ENCODE results near the gene KLK11. TPM values are rescaled to one million over a fixed set of nuclear protein-coding genes. Genes with fewer than 3 reads are reported as not detected.
"Not testable (repeated sequence)": the region's sequence is repeated elsewhere in the genome, so short reads cannot be mapped to it uniquely, and the experiment has no call there.

Gene KLK11
- total and polyA plus RNA-seq, 5 donors = 0.14 to 0.69 (median 0.50) TPM; not detected in 1

GRCh38 chr19:51002542-51003311, 23.7 kb downstream of the KLK11 start:
- Histone ChIP-seq H3K4me1 (ENCODE audit: control insufficient read depth, insufficient read depth, low read length) (no peaks in the 10 kb centered on the region), H3K27ac (ENCODE audit: low read length) (no peak overlapping the region), H3K4me3 (ENCODE audit: low read length) (no peak overlapping the region), H3K27me3 (ENCODE audit: control insufficient read depth, insufficient read depth) (no peaks in the 10 kb centered on the region), H3K9me3 (ENCODE audit: control insufficient read depth, low read length) (no peaks in the 10 kb centered on the region)
- WGBS = 67% methylated on average over 42 of the region's 42 CpGs
- DNase-seq (peak; percentile 28 to 61 (median 59)), ATAC-seq (peak in 1 of 2 donors; percentile 58)
- intact Hi-C loops (cut with DNase I) = no loop called here

GRCh38 chr19:51002089-51002532, 24.3 kb downstream of the KLK11 start:
- H3K4me1 ChIP-seq (ENCODE audit: control insufficient read depth, insufficient read depth, low read length) = no peaks in the 10 kb centered on the region
- 56% methylated on average over 12 of the region's 12 CpGs for WGBS
- no peaks in the 10 kb centered on the region for H3K27me3 ChIP-seq (ENCODE audit: control insufficient read depth, insufficient read depth)
- intact Hi-C loops (cut with DNase I) = no loop called here
- H3K9me3 ChIP-seq (ENCODE audit: control insufficient read depth, low read length) = no peaks in the 10 kb centered on the region
- H3K4me3 ChIP-seq (ENCODE audit: low read length) = no peak overlapping the region
- H3K27ac ChIP-seq (ENCODE audit: low read length) = no peak overlapping the region
- ATAC-seq = no peak
- no peak for DNase-seq

- 20% methylated on average over 7 of the region's 7 CpGs for WGBS
- Histone ChIP-seq H3K27ac (ENCODE audit: low read length) (no peak within 1 kb of the TSS), H3K4me1 (ENCODE audit: control insufficient read depth, insufficient read depth, low read length) (no peaks in the 10 kb centered on the region), H3K27me3 (ENCODE audit: control insufficient read depth, insufficient read depth) (no peaks in the 10 kb centered on the region), H3K4me3 (ENCODE audit: low read length) (no peak within 1 kb of the TSS), H3K9me3 (ENCODE audit: control insufficient read depth, low read length) (no peaks in the 10 kb centered on the region)
- DNase-seq (no peak), ATAC-seq (no peak)
- intact Hi-C loops (cut with DNase I) = no loop called here
Observed at GRCh38 chr19:51001515-51001914, 24.9 kb downstream of the KLK11 start, which contains the start of gene KLK8. KLK8 (minus strand) TSS chr19:51001604; CDS start chr19:51001167, 437 bp downstream.

- H3K27me3 ChIP-seq (ENCODE audit: control insufficient read depth, insufficient read depth) = no peaks in the 10 kb centered on the region
- no peaks in the 10 kb centered on the region for H3K9me3 ChIP-seq (ENCODE audit: control insufficient read depth, low read length)
- H3K4me1 ChIP-seq (ENCODE audit: control insufficient read depth, insufficient read depth, low read length) = no peaks in the 10 kb centered on the region
- H3K27ac ChIP-seq (ENCODE audit: low read length) = no peak overlapping the region
- H3K4me3 ChIP-seq (ENCODE audit: low read length) = no peak overlapping the region
- no peak for DNase-seq
- intact Hi-C loops (cut with DNase I) = no loop called here
- WGBS = 37% methylated on average over 16 of the region's 16 CpGs
- no peak for ATAC-seq
Observed at GRCh38 chr19:51000981-51001380, 25.4 kb downstream of the KLK11 start.

GRCh38 chr19:51000426-51000825, 26.0 kb downstream of the KLK11 start:
- ATAC-seq = no peak
- no peaks in the 10 kb centered on the region for H3K9me3 ChIP-seq (ENCODE audit: control insufficient read depth, low read length)
- DNase-seq = no peak
- H3K4me3 ChIP-seq (ENCODE audit: low read length) = no peak overlapping the region
- no peak overlapping the region for H3K27ac ChIP-seq (ENCODE audit: low read length)
- 83% methylated on average over 10 of the region's 10 CpGs for WGBS
- no peaks in the 10 kb centered on the region for H3K27me3 ChIP-seq (ENCODE audit: control insufficient read depth, insufficient read depth)
- no peaks in the 10 kb centered on the region for H3K4me1 ChIP-seq (ENCODE audit: control insufficient read depth, insufficient read depth, low read length)
- intact Hi-C loops (cut with DNase I) = no loop called here

GRCh38 chr19:50998686-50999085, 27.7 kb downstream of the KLK11 start:
- Histone ChIP-seq H3K4me3 (ENCODE audit: low read length) (no peak overlapping the region), H3K9me3 (ENCODE audit: control insufficient read depth, low read length) (no peaks in the 10 kb centered on the region), H3K27ac (ENCODE audit: low read length) (no peak overlapping the region), H3K27me3 (ENCODE audit: control insufficient read depth, insufficient read depth) (no peaks in the 10 kb centered on the region), H3K4me1 (ENCODE audit: control insufficient read depth, insufficient read depth, low read length) (no peaks in the 10 kb centered on the region)
- intact Hi-C loops (cut with DNase I) = no loop called here
- DNase-seq = no peak
- WGBS = 75% methylated on average over 4 of the region's 4 CpGs
- ATAC-seq = no peak

- no peaks in the 10 kb centered on the region for H3K4me1 ChIP-seq (ENCODE audit: control insufficient read depth, insufficient read depth, low read length)
- H3K4me3 ChIP-seq (ENCODE audit: low read length) = no peak overlapping the region
- H3K9me3 ChIP-seq (ENCODE audit: control insufficient read depth, low read length) = no peaks in the 10 kb centered on the region
- no peak for DNase-seq
- ATAC-seq = no peak
- H3K27me3 ChIP-seq (ENCODE audit: control insufficient read depth, insufficient read depth) = no peaks in the 10 kb centered on the region
- intact Hi-C loops (cut with DNase I) = no loop called here
- H3K27ac ChIP-seq (ENCODE audit: low read length) = no peak overlapping the region
- 65% methylated on average over 5 of the region's 5 CpGs for WGBS
Observed at GRCh38 chr19:50998061-50998460, 28.4 kb downstream of the KLK11 start.

GRCh38 chr19:50994129-50994528, 32.3 kb downstream of the KLK11 start:
- no peaks in the 10 kb centered on the region for H3K9me3 ChIP-seq (ENCODE audit: control insufficient read depth, low read length)
- no peak overlapping the region for H3K4me3 ChIP-seq (ENCODE audit: low read length)
- ATAC-seq = no peak
- no peaks in the 10 kb centered on the region for H3K27me3 ChIP-seq (ENCODE audit: control insufficient read depth, insufficient read depth)
- intact Hi-C loops (cut with DNase I) = no loop called here
- H3K27ac ChIP-seq (ENCODE audit: low read length) = no peak overlapping the region
- no peak for DNase-seq
- no peaks in the 10 kb centered on the region for H3K4me1 ChIP-seq (ENCODE audit: control insufficient read depth, insufficient read depth, low read length)
- 74% methylated on average over 2 of the region's 2 CpGs for WGBS

GRCh38 chr19:50992666-50993035, 33.8 kb downstream of the KLK11 start:
- no peaks in the 10 kb centered on the region for H3K27me3 ChIP-seq (ENCODE audit: control insufficient read depth, insufficient read depth)
- H3K27ac ChIP-seq (ENCODE audit: low read length) = no peak overlapping the region
- WGBS = 72% methylated on average over 2 of the region's 2 CpGs
- no peak for DNase-seq
- intact Hi-C loops (cut with DNase I) = no loop called here
- H3K9me3 ChIP-seq (ENCODE audit: control insufficient read depth, low read length) = no peaks in the 10 kb centered on the region
- ATAC-seq = no peak
- no peaks in the 10 kb centered on the region for H3K4me1 ChIP-seq (ENCODE audit: control insufficient read depth, insufficient read depth, low read length)
- no peak overlapping the region for H3K4me3 ChIP-seq (ENCODE audit: low read length)

GRCh38 chr19:50984416-50984815, 42.0 kb downstream of the KLK11 start:
- DNase-seq; ATAC-seq; H3K27me3 ChIP-seq (ENCODE audit: control insufficient read depth, insufficient read depth); H3K27ac ChIP-seq (ENCODE audit: low read length); H3K4me3 ChIP-seq (ENCODE audit: low read length); H3K4me1 ChIP-seq (ENCODE audit: control insufficient read depth, insufficient read depth, low read length); intact Hi-C loops (cut with DNase I); H3K9me3 ChIP-seq (ENCODE audit: control insufficient read depth, low read length): not testable (repeated sequence)
- WGBS = 82% methylated on average over 14 of the region's 14 CpGs

- ATAC-seq = no peak
- intact Hi-C loops (cut with DNase I) = no loop called here
Observed at GRCh38 chr19:50983625-50984292, 42.7 kb downstream of the KLK11 start, which contains the start of gene KLK7. KLK7 (minus strand) TSS chr19:50983917; CDS start chr19:50982399, 1,518 bp downstream.

More at GRCh38 chr19:50983625-50984292, 42.7 kb downstream of the KLK11 start, which contains the start of gene KLK7:
- Histone ChIP-seq H3K27ac (ENCODE audit: low read length) (no peak within 1 kb of the TSS), H3K4me1 (ENCODE audit: control insufficient read depth, insufficient read depth, low read length) (no peaks in the 10 kb centered on the region), H3K4me3 (ENCODE audit: low read length) (no peak within 1 kb of the TSS), H3K27me3 (ENCODE audit: control insufficient read depth, insufficient read depth) (peaks cover 2% of the 10 kb centered on the region), H3K9me3 (ENCODE audit: control insufficient read depth, low read length) (no peaks in the 10 kb centered on the region)
- DNase-seq = no peak
- 20% methylated on average over 28 of the region's 28 CpGs for WGBS

Data from right cardiac atrium (tissue), 5 donors.